IPS-18a (cell line): Measurements from ENCODE around the gene TPST2.

Experiments
- H3K27ac ChIP-seq: one replicate; pipeline ENCODE4 v1.5.1; 2013; ENCODE audit warnings: low read length
- H3K27me3 ChIP-seq: one replicate; pipeline ENCODE4 v1.6.1; 2013; ENCODE audit warnings: mild to moderate bottlenecking, low read length; ENCODE audit not compliant: control insufficient read depth, insufficient read depth
- H3K36me3 ChIP-seq: one replicate; pipeline ENCODE4 v1.6.1; 2013; ENCODE audit warnings: low read depth, low read length; ENCODE audit not compliant: control insufficient read depth
- H3K4me1 ChIP-seq: one replicate; pipeline ENCODE4 v1.6.1; 2013; ENCODE audit warnings: low read depth, low read length; ENCODE audit not compliant: control insufficient read depth
- H3K4me3 ChIP-seq: one replicate; pipeline ENCODE4 v1.5.1; 2013; ENCODE audit warnings: low read length
- H3K9ac ChIP-seq: one replicate; pipeline ENCODE4 v1.6.1; 2013; ENCODE audit warnings: mild to moderate bottlenecking, low read length, moderate library complexity
- H3K9me3 ChIP-seq: one replicate; pipeline ENCODE4 v1.6.1; 2013; ENCODE audit warnings: low read depth, low read length; ENCODE audit not compliant: control insufficient read depth

TPST2 gene

DNA sequence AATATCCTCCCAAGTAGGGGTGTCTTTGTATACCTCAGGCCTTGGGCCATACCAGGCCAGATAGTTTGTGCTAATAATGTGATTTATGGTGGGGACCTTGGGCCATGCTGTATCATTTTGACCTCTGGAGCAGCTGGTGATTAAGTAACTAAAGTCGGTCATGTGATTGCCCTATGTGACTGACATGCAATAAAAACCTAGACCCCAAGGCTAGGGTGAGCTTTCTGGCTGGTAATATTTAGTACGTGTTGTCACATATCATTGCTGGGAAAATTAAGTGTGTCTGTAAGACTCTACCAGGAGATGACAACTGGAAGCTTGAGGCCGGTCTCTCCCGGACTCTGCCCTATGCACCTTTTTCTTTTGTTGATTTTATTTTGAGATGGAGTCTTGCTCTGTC, 65.1 kb downstream of the TPST2 start:
- no peaks in the 10 kb centered on the region for H3K9me3 ChIP-seq
- no peaks in the 10 kb centered on the region for H3K4me1 ChIP-seq
- no peak overlapping the region for H3K4me3 ChIP-seq
- H3K9ac ChIP-seq, result no peak overlapping the region
- no peaks in the 10 kb centered on the region for H3K27me3 ChIP-seq
- H3K36me3 ChIP-seq, result peaks cover 44% of the 10 kb centered on the region
- no peak overlapping the region for H3K27ac ChIP-seq

DNA sequence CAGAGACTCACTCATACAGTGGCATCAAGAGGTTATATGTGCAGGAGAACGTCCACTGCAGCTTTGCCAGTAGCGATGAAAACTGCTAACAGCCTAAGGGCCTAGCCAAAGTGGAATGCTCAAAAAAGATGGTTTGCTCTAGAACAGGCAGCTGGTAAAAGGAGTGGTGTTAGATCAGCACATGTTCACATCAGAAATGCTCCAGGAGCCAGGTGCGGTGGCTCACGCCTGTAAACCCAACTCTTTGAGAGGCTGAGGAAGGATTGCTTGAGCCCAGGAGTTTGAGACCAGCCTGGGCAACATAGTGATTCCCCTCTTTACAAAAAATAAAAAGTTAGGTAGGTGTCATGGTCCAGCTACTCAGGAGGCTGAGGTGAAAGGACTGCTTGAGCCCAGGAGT, 67.3 kb downstream of the TPST2 start:
- H3K27ac ChIP-seq, result no peak overlapping the region
- H3K27me3 ChIP-seq, result no peaks in the 10 kb centered on the region

GRCh38 chr22:26522012-26522411, 67.9 kb downstream of the TPST2 start:
- Histone ChIP-seq H3K9me3 (no peaks in the 10 kb centered on the region), H3K36me3 (peaks cover 30% of the 10 kb centered on the region), H3K4me1 (no peaks in the 10 kb centered on the region), H3K27ac (no peak overlapping the region), H3K9ac (no peak overlapping the region), H3K27me3 (no peaks in the 10 kb centered on the region), H3K4me3 (no peak overlapping the region)

More for the DNA sequence above, 67.3 kb downstream of the TPST2 start:
- no peak overlapping the region for H3K9ac ChIP-seq
- H3K4me1 ChIP-seq, result no peaks in the 10 kb centered on the region
- no peaks in the 10 kb centered on the region for H3K9me3 ChIP-seq
- H3K4me3 ChIP-seq, result no peak overlapping the region
- H3K36me3 ChIP-seq, result peaks cover 35% of the 10 kb centered on the region

DNA sequence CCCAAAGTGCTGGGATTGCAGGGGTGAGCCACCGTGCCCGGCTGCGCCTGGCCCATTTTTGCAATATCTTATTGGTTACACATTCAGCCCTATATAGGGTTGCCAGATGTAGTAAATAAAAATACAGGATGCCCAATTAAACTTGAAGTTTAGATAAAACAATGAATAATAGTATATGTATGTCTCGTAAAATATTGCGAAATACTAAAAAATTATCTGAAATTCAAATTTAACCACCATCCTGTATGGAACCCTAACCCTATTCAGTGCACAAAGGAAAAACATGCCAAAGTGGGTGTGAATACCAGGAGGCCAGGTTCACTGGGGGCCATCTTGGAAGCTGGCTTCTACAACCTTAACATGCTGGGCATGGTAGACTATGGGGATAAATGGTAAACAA, 72.5 kb downstream of the TPST2 start:
- Histone ChIP-seq H3K4me1 (peaks cover 10% of the 10 kb centered on the region), H3K9ac (no peak overlapping the region), H3K27ac (no peak overlapping the region), H3K9me3 (no peaks in the 10 kb centered on the region), H3K36me3 (no peaks in the 10 kb centered on the region), H3K4me3 (no peak overlapping the region), H3K27me3 (no peaks in the 10 kb centered on the region)

DNA sequence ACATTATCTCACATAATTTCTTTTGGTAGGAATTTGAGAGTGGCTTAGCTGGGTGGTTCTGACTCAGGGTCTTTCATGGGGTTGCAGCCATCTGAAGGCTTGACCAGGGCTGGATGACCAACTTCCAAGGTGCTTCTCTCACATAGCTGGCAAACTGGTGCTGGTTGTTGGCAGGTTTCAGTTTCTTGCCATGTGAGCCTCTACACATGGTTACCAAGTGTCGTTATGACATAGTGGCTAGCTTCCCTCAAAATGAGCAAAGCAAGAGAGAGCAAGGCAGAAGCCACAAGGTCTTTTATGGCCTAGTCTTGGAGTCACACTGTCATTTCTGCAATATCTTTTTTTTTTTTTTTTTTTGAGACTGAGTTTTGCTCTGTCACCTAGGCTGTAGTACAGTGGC, 73.4 kb downstream of the TPST2 start:
- no peak overlapping the region for H3K27ac ChIP-seq
- H3K9ac ChIP-seq, result no peak overlapping the region
- peaks cover 10% of the 10 kb centered on the region for H3K4me1 ChIP-seq
- H3K27me3 ChIP-seq, result no peaks in the 10 kb centered on the region
- no peak overlapping the region for H3K4me3 ChIP-seq
- no peaks in the 10 kb centered on the region for H3K36me3 ChIP-seq
- no peaks in the 10 kb centered on the region for H3K9me3 ChIP-seq

- H3K4me3 ChIP-seq, result no peak overlapping the region
- no peak overlapping the region for H3K9ac ChIP-seq
These were observed 74.0 kb downstream of the TPST2 start for GRCh38 chr22:26515931-26516330.

DNA sequence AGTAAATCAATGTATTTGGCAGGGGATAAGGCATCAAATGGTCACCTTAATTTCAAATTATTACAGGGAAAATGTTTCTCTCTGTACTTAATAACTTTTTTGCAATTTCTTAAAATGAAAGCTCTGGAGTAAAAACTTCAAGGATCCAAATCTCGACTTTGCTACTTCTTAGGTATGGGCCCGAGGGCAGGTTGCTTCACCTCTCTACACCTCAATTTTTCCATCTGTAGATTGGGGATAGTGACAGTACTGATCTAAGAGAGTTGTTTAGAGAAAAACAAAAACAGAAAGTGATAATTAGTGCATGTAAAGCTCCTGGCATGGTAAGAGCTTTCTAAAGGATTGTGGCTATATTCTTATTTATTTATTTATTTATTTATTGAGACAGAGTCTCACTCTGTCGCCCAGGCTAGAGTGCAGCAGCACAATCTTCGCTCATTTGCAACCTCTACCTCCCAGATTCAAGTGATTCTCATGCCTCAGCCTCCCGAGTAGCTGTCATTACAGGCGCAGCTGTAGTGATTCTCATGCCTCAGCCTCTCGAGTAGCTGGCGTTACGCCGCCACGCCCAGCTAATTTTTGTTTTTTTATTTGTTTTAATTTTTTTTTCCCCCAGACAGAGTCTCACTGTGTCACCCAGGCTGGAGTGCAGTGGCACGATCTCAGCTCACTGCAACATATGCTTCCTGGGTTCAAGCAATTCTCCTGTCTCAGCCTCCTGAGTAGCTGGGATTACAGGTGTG, 75.3 kb downstream of the TPST2 start:
- Histone ChIP-seq H3K4me3 (no peak overlapping the region), H3K27ac (no peak overlapping the region)

More at GRCh38 chr22:26515931-26516330, 74.0 kb downstream of the TPST2 start:
- Histone ChIP-seq H3K4me1 (peaks cover 10% of the 10 kb centered on the region), H3K27ac (no peak overlapping the region), H3K9me3 (no peaks in the 10 kb centered on the region), H3K36me3 (no peaks in the 10 kb centered on the region), H3K27me3 (no peaks in the 10 kb centered on the region)

DNA sequence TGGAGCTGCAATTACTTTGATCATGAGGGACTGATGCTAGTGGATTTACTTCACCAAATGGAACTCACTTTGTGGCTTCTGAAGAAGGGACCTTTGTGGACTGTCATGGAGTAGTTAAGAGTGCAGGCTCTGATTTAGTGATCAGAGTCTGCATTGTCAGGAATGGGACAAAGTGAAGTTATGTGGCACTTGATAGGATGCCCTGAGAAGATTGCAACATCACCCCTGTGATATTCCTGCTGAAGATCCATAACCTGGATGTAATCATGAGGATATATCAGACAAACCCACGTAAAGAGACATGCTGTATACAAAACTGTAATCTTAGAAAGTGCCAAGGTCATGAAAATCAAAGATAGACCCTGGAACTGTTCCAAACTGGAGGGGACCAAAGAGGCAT, 76.1 kb downstream of the TPST2 start:
- Histone ChIP-seq H3K9me3 (no peaks in the 10 kb centered on the region), H3K4me3 (no peak overlapping the region), H3K4me1 (peaks cover 10% of the 10 kb centered on the region), H3K27me3 (no peaks in the 10 kb centered on the region), H3K27ac (no peak overlapping the region), H3K36me3 (peaks cover 18% of the 10 kb centered on the region), H3K9ac (no peak overlapping the region)

More for the DNA sequence above, 75.3 kb downstream of the TPST2 start:
- Histone ChIP-seq H3K27me3 (no peaks in the 10 kb centered on the region), H3K4me1 (peaks cover 10% of the 10 kb centered on the region), H3K36me3 (peaks cover 11% of the 10 kb centered on the region), H3K9ac (no peak overlapping the region), H3K9me3 (no peaks in the 10 kb centered on the region)

DNA sequence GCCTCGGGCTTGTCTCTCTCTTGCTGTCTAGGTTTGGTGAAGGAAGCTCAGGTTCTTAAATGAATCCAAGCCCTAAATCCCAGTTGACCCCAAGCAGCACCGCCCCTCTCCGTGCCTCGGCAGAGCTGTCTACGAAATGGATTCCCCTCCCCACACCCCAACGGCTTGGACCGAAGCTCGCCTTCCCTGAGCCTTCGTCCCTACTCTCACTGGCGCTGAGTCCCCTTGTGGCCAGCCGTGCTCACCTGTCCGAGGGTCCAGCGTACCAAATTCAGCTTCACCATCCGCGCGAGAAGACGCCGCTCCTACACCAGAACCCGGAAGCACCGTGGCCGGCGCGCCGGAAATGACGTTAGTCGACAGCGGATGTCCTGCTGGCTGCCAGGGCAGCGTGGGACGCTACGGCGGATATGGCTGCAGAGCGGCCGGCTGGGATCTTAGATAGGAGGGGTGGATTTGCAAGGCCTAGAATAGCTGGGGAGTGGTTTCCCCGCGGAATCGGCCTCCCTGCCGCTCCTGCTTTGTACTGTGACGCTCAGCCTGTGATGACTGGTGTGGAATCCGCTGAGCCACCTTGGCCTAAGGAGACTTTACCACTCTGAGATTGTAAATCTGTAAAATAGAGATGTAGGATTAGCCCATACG, 77.7 kb downstream of the TPST2 start, which contains the start of gene TFIP11:
Gene TFIP11 (minus strand): TSS at position 325 of the 645 bp plus-strand sequence. CDS start 2,201 bp downstream, outside the sequence.
- no peaks in the 10 kb centered on the region for H3K27me3 ChIP-seq
- H3K9me3 ChIP-seq, result no peaks in the 10 kb centered on the region
- H3K9ac ChIP-seq, result peak within 1 kb of the TSS; percentile 95
- H3K36me3 ChIP-seq, result peaks cover 29% of the 10 kb centered on the region
- peak within 1 kb of the TSS; percentile 91 for H3K4me3 ChIP-seq
- H3K4me1 ChIP-seq, result peaks cover 10% of the 10 kb centered on the region
- H3K27ac ChIP-seq, result peak within 1 kb of the TSS; percentile 91

DNA sequence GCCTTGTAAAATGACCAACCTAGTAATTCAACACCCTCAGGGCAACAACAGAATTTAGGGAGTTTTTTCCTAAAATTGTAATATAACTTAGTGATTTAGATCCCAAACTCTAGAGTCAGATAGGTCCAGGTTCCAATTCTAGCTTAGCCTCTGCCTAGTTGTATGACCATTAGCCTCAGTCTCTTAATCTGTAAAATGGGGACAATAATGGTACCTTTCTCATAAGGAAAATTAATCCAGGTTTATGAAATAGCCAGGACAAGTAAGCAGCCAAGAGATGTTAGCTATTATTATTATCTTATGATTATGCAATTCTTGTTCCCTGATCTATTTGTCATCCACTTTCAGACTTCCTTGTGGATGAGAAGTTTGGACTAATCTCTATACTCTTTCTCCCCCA, 81.8 kb downstream of the TPST2 start:
- no peaks in the 10 kb centered on the region for H3K27me3 ChIP-seq
- peaks cover 66% of the 10 kb centered on the region for H3K36me3 ChIP-seq
- peaks cover 8% of the 10 kb centered on the region for H3K4me1 ChIP-seq
- no peak overlapping the region for H3K4me3 ChIP-seq
- H3K9me3 ChIP-seq, result no peaks in the 10 kb centered on the region
- no peak overlapping the region for H3K9ac ChIP-seq
- H3K27ac ChIP-seq, result no peak overlapping the region

GRCh38 chr22:26503758-26504157, 86.2 kb downstream of the TPST2 start:
- H3K4me3 ChIP-seq, result no peak overlapping the region
- H3K4me1 ChIP-seq, result peaks cover 5% of the 10 kb centered on the region
- H3K27me3 ChIP-seq, result no peaks in the 10 kb centered on the region
- H3K9me3 ChIP-seq, result no peaks in the 10 kb centered on the region
- no peak overlapping the region for H3K27ac ChIP-seq
- H3K9ac ChIP-seq, result no peak overlapping the region
- peaks cover 86% of the 10 kb centered on the region for H3K36me3 ChIP-seq
